Epithelial cell of proximal tubule (primary cell): ENCODE measurements around the gene TMEM178B. TPM values are rescaled to one million over a fixed set of nuclear protein-coding genes. Genes with fewer than 3 reads are reported as not detected.
"Not testable (repeated sequence)": the region's sequence is repeated elsewhere in the genome, so short reads cannot be mapped to it uniquely, and the experiment has no call there.

Source experiments
- DNase-seq: peaks from one replicate; pipeline ENCODE4 v3.0.0-alpha.2; 2011; ENCODE audit warnings: low read depth
- H3K4me3 ChIP-seq: 2 replicates; pipeline ENCODE4 v1.5.1; 2011; ENCODE audit warnings: low read depth, mild to moderate bottlenecking, low read length
- total RNA-seq: library from RNA; depleted of rRNA; stranded (reverse); fragments of >200 nt; gene quantifications from 2 replicates; pipeline ENCODE4 v1.2.3, GENCODE V29; 2015
- TF ChIP-seq, protein P1 (sequence below): conservative IDR thresholded peaks from 2 replicates; pipeline ENCODE4 v1.5.1; 2012; ENCODE audit warnings: low read depth, mild to moderate bottlenecking, low read length

TMEM178B gene
- total RNA-seq, 1 donor from 2014 or later, result 3.1 TPM

DNA sequence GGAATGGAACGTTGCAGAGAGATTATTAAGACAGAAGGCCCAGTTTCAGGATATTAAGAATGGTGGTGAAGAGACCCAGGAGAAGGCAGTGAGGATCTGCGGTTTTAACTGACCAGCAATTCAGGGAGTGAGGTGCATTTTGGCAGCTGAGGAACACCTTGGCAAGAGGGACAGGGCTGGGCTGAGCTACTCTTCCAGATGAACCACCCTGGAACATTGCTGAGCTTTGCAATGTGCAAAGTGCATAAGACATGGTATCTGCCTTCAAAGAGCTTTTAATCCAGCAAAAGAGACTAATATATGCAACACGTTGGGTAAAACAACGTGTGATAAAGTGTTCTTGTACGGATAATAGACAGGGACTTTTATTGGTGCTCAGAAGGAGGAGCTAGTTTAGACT, 296.3 kb downstream of the TMEM178B start:
- no peak for DNase-seq
- H3K4me3 ChIP-seq, result no peak overlapping the region
- TF ChIP-seq, protein P1, sequence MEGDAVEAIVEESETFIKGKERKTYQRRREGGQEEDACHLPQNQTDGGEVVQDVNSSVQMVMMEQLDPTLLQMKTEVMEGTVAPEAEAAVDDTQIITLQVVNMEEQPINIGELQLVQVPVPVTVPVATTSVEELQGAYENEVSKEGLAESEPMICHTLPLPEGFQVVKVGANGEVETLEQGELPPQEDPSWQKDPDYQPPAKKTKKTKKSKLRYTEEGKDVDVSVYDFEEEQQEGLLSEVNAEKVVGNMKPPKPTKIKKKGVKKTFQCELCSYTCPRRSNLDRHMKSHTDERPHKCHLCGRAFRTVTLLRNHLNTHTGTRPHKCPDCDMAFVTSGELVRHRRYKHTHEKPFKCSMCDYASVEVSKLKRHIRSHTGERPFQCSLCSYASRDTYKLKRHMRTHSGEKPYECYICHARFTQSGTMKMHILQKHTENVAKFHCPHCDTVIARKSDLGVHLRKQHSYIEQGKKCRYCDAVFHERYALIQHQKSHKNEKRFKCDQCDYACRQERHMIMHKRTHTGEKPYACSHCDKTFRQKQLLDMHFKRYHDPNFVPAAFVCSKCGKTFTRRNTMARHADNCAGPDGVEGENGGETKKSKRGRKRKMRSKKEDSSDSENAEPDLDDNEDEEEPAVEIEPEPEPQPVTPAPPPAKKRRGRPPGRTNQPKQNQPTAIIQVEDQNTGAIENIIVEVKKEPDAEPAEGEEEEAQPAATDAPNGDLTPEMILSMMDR, result no peak

DNA sequence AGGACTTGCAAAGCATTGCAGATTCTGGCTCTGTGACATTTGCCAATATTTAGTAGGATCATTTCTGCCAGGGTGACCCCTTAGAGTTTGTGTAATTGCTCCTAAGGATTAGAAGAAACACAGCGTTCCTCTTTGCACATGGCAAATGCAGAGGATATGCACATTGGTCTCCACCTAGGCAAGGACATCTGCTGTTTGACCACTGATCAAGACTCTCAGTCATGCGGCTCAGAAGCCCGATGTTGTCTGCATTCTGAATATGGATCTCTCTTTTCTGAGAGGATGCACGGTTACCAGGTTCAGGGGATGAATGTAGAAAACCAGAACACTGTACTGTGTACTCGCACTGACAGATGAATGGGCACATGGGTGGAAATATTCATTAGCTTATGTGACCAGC, 296.8 kb downstream of the TMEM178B start:
- H3K4me3 ChIP-seq, result no peak overlapping the region
- DNase-seq, result no peak
- TF ChIP-seq, protein P1, result no peak

DNA sequence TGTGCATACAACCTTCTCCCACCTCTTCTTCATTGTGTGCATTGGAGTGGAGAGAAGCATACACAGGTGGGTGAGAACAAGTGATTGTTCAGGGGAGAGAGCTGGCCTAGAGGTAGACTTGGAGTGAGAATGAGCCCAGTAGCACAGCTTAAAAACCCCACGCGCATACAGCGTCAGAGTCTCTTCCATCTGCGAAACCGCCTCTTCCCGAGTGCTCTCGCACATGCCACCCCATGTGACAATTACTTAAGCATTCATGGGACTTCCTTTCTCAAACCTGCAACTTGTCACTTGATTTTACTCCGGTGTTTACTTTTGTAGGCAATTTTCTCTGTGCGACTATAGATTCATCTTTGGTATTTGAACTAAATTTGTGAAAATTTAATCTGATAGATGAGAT, 300.6 kb downstream of the TMEM178B start:
- H3K4me3 ChIP-seq, result no peak overlapping the region
- TF ChIP-seq, protein P1, result no peak
- no peak for DNase-seq

DNA sequence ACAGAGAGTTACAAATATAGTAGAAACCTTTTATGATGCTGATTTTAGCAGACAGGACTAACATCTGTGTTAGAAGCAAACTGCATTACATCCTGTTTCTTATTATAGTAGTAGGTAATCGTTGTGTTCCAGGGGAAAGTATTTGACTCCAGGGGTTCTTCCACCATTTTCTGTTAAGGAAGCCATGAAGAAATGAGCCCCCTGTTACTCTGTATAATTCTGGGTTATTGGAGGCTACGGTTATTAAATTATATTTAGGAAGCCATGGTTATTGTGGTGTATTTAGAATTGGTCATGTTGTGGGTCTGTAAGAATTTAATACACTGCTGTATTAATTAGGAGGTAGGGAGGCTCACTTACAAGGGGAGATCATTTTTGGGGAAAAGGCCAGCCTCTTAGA, 301.6 kb downstream of the TMEM178B start:
- DNase-seq, result no peak
- TF ChIP-seq, protein P1, result no peak
- no peak overlapping the region for H3K4me3 ChIP-seq

DNA sequence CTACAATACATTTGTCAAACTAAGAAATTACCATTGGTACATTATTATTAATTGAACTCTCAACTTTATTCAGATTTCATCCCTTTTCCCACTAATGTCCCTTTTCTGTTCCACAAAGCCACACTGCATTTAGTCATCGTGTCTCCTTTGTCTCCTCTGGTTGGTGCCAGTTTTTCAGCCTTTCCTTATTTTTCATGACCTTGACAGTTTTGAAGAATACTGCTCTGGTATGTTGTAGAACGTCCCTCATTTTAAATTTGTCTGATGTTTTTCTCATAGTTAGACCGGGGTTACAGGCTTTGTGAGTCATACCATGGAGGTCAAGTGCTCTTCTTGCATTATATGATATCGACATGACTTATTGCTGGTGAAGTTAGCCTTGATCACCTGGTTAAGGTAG, 304.0 kb downstream of the TMEM178B start:
- H3K4me3 ChIP-seq, result no peak overlapping the region
- TF ChIP-seq, protein P1, result no peak

DNA sequence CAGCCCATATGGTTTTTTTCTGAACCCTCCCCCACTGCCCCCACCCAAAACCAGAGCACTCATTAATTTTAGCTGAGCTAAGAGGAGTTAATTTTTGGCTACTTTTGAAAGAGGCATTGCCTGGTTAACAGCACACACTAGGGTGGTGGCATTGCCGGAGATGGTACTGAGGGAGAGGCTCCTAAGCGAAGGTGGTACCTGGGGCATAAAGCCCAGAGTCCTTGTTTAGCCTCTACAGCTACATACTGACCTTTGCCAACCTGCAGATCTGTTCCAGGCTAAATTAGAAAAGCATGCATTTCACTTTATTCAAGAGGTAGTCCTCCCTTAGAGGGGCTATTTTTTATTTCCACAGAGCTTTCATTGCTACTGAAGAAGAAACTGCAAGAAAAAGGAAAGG, 304.5 kb downstream of the TMEM178B start:
- no peak overlapping the region for H3K4me3 ChIP-seq
- TF ChIP-seq, protein P1, result no peak
- DNase-seq, result no peak

More for the DNA sequence above, 304.0 kb downstream of the TMEM178B start:
- no peak for DNase-seq

DNA sequence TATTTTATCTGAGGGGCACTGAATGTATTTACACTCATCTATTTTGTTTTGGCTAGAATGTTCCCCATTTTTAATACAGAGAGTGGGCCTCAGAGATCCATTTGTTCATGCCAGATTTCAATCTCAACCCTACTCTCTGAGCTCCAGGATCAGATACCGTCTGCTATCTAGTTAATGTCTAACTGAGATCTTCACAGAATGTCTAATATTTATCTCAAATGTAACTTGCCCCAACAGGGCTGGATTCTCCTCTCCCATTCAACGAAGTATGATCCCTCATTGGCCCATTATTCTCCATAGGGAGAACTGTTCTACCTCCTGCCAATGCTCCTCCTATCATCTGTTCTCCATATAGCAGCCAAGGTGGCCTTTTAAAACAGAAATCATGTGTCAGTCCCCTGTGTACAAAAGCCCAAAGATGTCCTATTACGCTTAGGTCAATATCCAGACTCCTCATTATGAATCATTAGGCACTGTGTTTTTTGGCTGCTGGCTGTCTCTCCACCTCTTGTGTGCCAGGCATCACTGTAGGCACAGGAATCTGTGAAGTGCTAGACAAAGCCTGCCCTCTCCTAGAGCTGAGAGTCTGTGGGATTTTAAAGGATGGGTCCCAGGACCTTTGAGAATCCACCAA, 308.0 kb downstream of the TMEM178B start:
- no peak for DNase-seq
- TF ChIP-seq, protein P1, result no peak

DNA sequence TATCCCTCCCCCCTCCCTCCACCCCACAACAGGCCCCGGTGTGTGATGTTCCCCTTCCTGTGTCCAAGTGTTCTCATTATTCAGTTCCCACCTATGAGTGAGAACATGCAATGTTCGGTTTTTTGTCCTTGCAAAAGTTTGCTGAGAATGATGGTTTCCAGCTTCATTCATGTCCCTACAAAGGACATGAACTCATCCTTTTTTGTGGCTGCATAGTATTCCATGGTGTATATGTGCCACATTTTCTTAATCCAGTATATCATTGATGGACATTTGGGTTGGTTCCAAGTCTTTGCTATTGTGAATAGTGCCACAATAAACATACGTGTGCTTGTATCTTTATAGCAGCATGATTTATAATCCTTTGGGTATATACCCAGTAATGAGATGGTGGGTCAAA, 309.5 kb downstream of the TMEM178B start:
- not testable (repeated sequence) for H3K4me3 ChIP-seq, DNase-seq

More for the DNA sequence above, 308.0 kb downstream of the TMEM178B start:
- no peak overlapping the region for H3K4me3 ChIP-seq
